ENCODE results near the gene FUOM. TPM values are rescaled to one million over a fixed set of nuclear protein-coding genes. Genes with fewer than 3 reads are reported as not detected.

FUOM gene
- total RNA-seq, 2 donors from 2014 or later, result 12.5 to 16.1 TPM

GRCh38 chr10:133375357-133376115 is 17.7 kb upstream of the FUOM start:
- 72 to 84% methylated on average over 12 of the region's 12 CpGs for WGBS, 2 donors
- no peak for DNase-seq
- intact Hi-C loops (cut with DNase I), result no loop called here
- Histone ChIP-seq H3K36me3 (replicated peaks in 1 of 2; ENCODE audit: insufficient read depth in 1 of 2, low read depth in 2 of 2) (no peaks in the 10 kb centered on the region), H3K27ac (no peak overlapping the region), H3K4me3 (no peak overlapping the region), H3K27me3 (no peaks in the 10 kb centered on the region), H3K9me3 (no peaks in the 10 kb centered on the region), H3K4me1 (peaks cover 40% of the 10 kb centered on the region)
- TF ChIP-seq CTCF (IDR thresholded peaks at IDR 0.05) (no peak), POLR2A (IDR thresholded peaks at IDR 0.05) (no peak)
- no peak for ATAC-seq

- no peaks in the 10 kb centered on the region for H3K27me3 ChIP-seq
- DNase-seq, result peak; percentile 96 to 98 (median 96)
- H3K4me3 ChIP-seq, result peak within 1 kb of the TSS; percentile 88 to 90
- intact Hi-C loops (cut with DNase I), result no loop called here
- peaks cover 30% of the 10 kb centered on the region for H3K4me1 ChIP-seq
- H3K27ac ChIP-seq, result peak within 1 kb of the TSS; percentile 81 to 93 (median 86)
- ATAC-seq, result peak; percentile 97
- WGBS, 2 donors, result 0% methylated on average over 22 to 70 of the region's 89 CpGs
- peaks cover 3 to 5% of the 10 kb centered on the region in 2 donors for H3K36me3 ChIP-seq (replicated peaks in 1 of 2; ENCODE audit: insufficient read depth in 1 of 2, low read depth in 2 of 2)
- peak in 1 of 7 experiments; percentile 2 for TF ChIP-seq CTCF (IDR thresholded peaks at IDR 0.05)
- TF ChIP-seq POLR2A (IDR thresholded peaks at IDR 0.05), result peak; percentile 47 to 77 (median 75)
- no peaks in the 10 kb centered on the region for H3K9me3 ChIP-seq
Measured at GRCh38 chr10:133373174-133374090, 15.6 kb upstream of the FUOM start, which contains the start of gene ECHS1. Gene ECHS1, minus strand, starts transcription at chr10:133373354. Its CDS starts 21 bp downstream, at chr10:133373333.

GRCh38 chr10:133372507-133372906 is 14.7 kb upstream of the FUOM start:
- peaks cover 21% of the 10 kb centered on the region for H3K4me1 ChIP-seq
- H3K27me3 ChIP-seq, result no peaks in the 10 kb centered on the region
- no peaks in the 10 kb centered on the region for H3K9me3 ChIP-seq
- peaks cover 6 to 7% of the 10 kb centered on the region in 2 donors for H3K36me3 ChIP-seq (replicated peaks in 1 of 2; ENCODE audit: insufficient read depth in 1 of 2, low read depth in 2 of 2)
- intact Hi-C loops (cut with DNase I), result no loop called here
- TF ChIP-seq CTCF (IDR thresholded peaks at IDR 0.05), result no peak
- peak overlapping the region in 1 of 4 donors; percentile 10 for H3K27ac ChIP-seq
- peak overlapping the region in 1 of 2 donors; percentile 88 for H3K4me3 ChIP-seq
- DNase-seq (peak; percentile 19 to 41 (median 38)), ATAC-seq (no peak)
- 10 to 33% methylated on average over 3 to 13 of the region's 20 CpGs for WGBS, 2 donors

- no peak overlapping the region for H3K4me3 ChIP-seq
- H3K4me1 ChIP-seq, result peaks cover 20% of the 10 kb centered on the region
- intact Hi-C loops (cut with DNase I), result no loop called here
- H3K36me3 ChIP-seq (replicated peaks in 1 of 2; ENCODE audit: insufficient read depth in 1 of 2, low read depth in 2 of 2), result peaks cover 16 to 25% of the 10 kb centered on the region in 2 donors
- no peak overlapping the region for H3K27ac ChIP-seq
- TF ChIP-seq CTCF (IDR thresholded peaks at IDR 0.05), result no peak
- no peak for TF ChIP-seq POLR2A (IDR thresholded peaks at IDR 0.05)
- WGBS, 2 donors, result 83 to 95% methylated on average over 23 to 24 of the region's 24 CpGs
- no peak for ATAC-seq
- no peaks in the 10 kb centered on the region for H3K27me3 ChIP-seq
- no peak for DNase-seq
- H3K9me3 ChIP-seq, result no peaks in the 10 kb centered on the region
Measured at GRCh38 chr10:133370030-133370786, 12.4 kb upstream of the FUOM start.

All from body of pancreas (tissue), 4 donors.